OCI-LY1 (cell line): Measurements from ENCODE around the gene HEPACAM.

Experiments used
- EZH2 ChIP-seq: fragments of 200-600 bp; sonication (generic), shearing (Covaris generic); IDR thresholded peaks from 2 replicates; pipeline ENCODE4 v1.8.0; 2017; ENCODE audit warnings: borderline replicate concordance, mixed run types, mild to moderate bottlenecking, antibody characterized with exemption, low read length, moderate library complexity, mixed read lengths
- TF ChIP-seq, protein P1 (sequence below): fragments of 200-600 bp; sonication (generic), shearing (Covaris generic); IDR thresholded peaks from 2 replicates; pipeline ENCODE4 v1.5.1; 2017; ENCODE audit warnings: mild to moderate bottlenecking, antibody characterized with exemption, low read length, moderate library complexity, mixed read lengths

DNA sequence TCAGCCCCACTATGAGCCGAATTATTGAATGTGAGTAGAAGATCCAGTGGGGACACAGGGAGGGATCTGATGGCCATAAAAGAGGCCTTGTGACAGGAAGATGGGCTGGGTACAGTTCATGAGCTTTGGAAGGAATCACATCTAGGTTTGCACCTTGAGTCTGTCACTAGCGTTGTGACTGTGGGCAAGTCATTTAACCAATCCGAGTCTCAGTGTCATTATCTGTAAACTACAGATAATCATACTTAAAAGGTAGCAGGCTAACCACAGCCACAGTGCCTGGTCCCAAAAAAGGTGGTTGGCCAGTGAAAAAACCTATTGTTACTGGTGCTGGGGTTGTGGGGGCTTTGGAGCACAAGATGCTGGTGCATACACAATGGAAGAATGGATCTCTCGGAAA is 13.0 kb downstream of the HEPACAM start:
- TF ChIP-seq, protein P1, sequence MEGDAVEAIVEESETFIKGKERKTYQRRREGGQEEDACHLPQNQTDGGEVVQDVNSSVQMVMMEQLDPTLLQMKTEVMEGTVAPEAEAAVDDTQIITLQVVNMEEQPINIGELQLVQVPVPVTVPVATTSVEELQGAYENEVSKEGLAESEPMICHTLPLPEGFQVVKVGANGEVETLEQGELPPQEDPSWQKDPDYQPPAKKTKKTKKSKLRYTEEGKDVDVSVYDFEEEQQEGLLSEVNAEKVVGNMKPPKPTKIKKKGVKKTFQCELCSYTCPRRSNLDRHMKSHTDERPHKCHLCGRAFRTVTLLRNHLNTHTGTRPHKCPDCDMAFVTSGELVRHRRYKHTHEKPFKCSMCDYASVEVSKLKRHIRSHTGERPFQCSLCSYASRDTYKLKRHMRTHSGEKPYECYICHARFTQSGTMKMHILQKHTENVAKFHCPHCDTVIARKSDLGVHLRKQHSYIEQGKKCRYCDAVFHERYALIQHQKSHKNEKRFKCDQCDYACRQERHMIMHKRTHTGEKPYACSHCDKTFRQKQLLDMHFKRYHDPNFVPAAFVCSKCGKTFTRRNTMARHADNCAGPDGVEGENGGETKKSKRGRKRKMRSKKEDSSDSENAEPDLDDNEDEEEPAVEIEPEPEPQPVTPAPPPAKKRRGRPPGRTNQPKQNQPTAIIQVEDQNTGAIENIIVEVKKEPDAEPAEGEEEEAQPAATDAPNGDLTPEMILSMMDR, result no peak
- TF ChIP-seq EZH2, result no peak
